Putamen (tissue), 1 donor: Measurements from ENCODE around the gene PGBD5.

Experiments used
- DNase-seq: peaks from one replicate; pipeline ENCODE4 v3.0.0-alpha.2; 2016; ENCODE audit warnings: low spot score

Gene PGBD5

DNA sequence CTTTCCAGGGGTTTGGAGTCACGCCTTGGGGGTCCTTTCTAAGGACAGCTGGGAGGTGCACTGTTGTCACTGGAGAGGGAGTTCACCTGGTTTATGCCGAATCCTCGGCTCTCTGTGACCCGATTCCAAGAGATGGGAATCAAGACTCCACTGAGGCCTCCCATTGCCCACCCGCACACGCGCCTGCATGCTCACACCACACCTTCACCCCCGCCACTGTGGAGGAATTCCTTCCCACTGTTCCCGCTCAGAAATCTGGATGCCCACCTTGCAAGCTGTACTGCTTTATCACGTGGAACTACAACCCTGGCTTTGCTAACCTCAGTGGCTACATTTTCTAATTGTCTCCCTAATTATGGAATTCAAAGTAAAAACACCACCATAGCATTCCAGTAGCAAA is 29.2 kb downstream of the PGBD5 start:
- DNase-seq = no peak

DNA sequence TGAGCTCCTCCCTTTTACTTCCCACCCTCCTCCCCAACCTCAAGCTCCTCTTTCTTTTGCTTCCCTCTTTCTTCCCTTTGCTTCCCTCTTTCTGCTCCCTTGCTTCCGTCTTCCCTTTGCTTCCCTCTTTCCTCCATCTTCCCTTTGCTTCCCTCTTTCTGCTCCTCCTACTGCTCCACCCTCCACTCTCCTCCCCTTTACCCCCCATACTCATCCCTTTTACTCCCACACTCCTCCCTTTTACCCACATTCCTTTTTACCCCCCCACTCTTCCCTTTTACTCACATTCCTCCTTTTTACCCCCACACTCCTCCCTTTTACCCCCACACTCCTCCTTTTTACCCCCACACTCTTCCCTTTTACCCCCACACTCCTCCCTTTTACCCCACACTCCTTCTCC is 30.2 kb downstream of the PGBD5 start:
- DNase-seq = no peak

DNA sequence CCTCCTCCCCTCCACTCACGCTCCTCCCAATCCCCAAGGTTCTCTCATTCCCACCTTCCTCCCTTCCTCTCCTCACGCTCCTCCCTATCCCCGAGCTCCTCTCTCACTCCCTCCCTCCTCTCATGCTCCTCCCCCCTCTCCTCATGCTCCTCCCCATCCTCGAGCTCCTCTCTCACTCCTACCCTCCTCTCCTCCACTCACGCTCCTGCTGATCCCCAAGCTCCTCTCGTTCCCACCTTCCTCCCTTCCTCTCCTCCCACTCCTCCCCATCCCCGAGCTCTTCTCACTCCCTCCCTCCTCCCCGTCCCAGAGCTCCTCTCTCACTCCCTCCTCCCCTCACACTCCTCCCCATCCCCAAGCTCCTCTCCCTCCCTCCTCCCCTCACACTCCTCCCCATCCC is 31.4 kb downstream of the PGBD5 start:
- DNase-seq = no peak

DNA sequence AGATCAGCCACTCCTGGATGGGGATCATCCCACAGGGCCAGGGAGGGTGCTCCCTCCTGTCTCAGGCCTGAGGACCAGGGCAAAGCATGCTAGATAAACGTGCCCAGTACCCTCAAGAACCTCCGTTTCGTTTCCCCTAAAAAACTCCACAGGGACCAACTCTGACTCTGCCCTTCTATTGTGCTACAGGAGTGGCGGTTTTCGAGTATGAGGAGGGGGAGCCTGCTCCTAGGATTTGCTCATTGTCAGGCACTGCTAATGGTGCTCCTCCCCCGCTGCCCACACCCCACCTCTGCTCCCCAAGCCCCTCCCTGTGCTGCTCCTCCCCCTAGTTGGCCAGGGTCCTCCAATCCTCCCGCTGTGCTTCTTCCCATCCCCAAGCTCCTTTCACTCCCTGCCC is 32.0 kb downstream of the PGBD5 start:
- no peak for DNase-seq

DNA sequence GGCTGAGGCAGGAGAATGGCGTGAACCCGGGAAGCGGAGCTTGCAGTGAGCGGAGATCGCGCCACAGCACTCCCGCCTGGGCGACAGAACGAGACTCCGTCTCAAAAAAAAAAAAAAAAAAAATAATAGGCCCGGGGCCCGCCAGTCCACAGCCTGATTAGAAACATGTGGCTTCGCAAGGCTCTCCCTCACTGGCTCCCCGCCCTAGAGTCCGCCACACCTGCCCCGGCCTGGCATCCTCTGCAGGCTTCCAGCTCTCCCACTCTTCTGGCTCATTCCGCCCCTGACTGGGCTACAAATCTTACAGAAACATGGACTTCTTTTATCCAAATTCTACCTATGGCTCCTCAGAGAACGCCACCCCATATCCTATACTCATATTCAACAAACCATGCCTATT is 32.4 kb downstream of the PGBD5 start:
- DNase-seq = no peak

DNA sequence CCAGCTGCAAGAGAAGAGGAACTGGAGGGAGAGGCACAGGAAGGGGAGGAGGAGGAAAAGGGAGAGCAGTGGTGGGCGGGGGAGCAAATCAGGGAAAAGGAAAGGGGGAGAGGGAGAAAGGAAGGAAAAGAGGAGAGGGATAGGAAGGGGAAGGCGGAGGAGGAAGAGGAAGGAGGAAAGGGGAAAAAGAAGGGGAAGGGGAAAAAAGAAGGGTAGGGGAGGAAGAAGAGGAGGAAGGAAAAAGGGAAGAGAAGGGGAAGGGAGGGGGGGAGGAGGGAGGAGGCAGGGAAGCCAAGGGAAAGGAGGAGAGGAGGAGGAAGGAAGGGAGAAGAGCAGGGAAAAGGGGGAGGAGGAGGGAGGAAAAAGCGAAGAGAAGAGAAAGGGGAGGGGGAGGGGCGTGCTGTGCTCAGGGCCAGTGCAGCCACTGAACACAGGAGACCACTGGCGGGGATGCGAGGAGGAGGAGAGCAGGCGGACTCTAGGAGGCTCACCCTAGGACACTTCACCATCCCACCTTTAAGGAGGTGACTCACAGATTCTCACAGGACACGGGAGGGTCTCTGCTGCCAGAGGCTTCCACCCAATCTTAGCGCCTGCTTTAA is 33.1 kb downstream of the PGBD5 start:
- DNase-seq = no peak

DNA sequence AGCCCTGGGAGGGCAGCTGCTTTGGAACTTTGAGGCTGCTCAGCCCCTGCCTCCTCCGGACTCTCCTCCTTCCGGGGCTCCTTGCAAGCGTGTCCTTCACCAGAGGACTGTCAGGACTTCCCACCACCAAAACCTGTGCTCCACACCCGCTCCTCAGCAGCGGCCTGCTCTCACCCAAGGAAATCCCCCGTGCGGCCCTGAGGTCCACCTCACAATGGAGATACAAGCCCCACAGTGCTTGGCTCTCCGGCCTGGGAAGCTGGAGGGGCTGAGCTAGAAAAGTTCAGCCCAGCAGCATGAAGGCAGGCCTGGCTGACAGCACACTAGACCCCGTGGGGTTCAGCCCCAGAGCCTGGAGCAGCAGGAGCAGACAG is 33.6 kb downstream of the PGBD5 start:
- no peak for DNase-seq

DNA sequence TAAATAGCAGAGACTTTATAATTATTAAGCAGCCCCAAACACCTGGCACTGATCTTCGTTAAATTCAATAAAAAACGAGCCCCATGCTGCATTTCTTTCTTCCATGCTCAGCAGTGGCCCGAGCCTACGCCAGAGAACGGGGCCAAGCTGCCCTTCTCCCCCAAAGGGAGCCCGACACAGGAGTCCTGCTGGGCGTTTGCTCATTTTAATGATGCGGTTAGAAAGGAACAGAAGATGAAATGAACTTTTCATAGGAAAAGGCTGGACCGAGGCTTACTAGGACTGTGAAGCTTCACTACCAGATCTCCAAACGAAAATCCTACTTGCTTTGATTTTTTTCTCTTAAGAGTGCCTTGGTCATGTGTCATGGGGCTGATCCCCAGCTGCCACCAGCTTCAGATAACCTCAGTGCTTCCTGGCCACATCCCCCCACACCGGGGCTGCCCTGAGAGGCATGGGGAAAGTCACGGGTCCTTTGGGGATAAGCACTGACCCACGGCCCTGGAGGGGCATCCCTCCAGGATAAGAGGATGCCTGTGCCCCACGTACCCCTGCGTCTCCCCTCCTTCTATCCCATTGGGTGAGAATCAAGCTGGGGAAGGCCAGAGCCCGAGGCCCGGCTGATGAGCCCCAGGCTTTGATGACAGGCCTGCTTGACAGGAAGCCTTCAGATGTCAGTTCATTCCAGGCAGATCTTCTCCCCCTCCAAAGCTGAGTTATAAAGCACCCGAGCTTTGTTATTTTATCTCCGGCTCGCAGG is 34.2 kb downstream of the PGBD5 start:
- no peak for DNase-seq

DNA sequence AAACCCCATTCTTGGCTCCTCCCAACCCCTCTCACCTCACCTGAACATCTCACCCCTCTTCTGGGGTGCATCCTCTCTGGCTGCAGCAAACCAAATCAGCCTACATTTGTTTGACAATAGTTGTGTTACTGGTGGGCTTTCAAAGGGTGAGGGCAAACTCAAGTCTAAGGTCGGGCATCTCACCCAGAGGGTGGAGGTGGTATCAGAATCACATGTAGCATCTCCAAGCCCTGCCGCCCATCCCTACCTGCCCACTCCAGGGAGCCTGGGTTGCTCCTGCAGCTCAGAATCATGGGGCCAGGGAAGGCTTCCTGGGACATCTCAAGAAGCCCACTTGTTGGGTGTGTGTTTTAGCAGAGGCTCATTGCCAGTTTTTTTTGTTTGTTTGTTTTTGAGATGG is 35.8 kb downstream of the PGBD5 start:
- no peak for DNase-seq

DNA sequence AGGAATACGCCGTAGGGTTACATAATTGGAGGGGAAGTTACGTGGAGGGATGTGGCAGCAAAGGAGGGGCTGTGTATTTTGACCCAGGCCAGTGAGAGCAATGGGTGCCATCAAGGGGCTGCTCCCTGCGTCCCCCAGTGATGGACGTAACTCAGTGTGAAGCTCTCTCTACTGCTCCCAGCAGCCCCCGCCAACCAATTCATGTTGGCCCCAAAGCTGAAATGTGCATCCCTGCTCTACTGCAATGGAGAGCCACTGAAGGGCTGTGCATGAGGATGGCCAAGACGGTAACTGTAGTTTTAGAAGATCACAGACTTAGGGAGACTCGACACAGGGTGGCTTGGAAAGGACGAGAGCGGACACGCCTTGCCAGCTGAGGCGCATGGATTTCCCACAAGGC is 38.3 kb downstream of the PGBD5 start:
- no peak for DNase-seq

DNA sequence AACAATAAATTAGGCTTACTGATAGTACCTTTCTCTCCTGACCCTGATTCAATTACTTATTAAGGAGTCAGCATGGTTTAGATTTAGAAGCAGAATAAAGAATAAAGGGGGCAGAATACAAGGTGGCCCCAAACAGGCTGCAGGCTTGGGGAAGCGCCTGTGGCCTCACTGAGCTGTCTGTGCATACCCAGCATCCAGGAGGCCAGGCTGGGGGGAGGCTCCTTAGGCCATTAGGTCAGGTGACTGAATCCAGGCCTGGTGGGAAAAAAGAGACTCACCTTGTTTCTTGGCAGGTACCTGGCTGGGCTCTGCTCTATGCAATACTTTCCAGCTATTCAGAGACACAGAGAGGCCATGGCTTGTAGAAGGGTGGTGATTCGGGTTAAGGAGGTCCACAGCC is 38.8 kb downstream of the PGBD5 start:
- DNase-seq = no peak

DNA sequence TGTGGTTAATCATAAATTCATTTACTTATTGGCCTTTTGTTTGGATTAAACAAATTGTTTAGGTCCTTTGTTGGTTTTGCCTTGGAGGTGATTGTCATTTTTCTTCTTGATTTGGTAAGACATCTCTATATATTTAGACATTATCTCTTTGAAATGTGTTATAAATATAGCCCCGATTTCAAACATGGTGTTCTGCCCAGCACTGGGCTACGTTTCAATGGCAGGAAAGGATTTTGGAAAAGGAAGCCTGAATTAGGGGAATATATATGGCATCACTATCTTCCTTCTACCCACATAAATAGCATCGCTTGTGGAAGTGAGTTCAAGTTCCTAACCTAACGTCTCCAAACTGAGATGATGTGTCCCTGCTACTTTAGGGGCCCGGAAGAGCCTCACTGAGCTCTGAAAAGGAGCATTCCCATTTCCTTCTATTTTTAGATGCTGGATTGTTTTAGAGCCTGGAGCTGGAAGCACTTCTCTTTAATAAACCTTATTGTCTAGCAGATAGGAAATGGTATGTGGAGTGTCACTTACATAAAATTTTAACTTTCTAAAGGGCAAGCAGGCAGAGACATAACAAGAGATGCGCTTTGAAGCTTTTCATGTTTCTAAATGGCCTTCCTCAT is 39.4 kb downstream of the PGBD5 start:
- no peak for DNase-seq

DNA sequence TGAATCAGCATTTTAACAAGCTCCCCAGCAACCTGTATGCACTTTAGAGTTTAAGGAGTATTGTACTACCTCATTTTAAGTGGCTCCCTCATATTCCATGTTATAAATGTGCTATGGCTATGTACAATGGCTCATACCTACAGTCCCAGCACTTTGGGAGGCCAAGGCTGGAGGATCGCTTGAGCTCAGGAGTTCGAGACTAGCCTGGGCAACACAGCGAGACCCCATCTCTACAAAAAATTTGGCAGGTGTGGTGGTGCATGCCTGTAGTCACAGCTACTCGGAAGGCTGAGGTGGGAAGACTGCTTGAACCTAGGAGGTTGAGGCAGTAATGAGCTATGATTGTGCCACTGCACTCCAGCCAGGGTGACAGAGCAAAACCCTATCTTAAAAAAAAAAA is 40.2 kb downstream of the PGBD5 start:
- DNase-seq = no peak

DNA sequence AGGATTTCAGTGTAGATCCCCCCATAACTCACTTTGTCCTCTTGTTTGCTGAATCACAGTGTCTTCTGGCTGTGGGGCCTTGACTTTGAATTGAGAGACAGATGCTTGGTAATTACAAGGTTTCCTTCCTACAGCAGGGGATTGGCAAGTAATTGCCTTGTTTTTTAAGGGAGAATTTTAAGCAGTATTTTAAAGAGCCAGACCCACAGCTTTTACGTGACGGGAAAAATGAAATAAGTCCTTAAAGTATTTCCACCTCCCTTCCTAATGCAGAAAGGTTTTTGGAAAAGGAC is 41.0 kb downstream of the PGBD5 start:
- DNase-seq = no peak

DNA sequence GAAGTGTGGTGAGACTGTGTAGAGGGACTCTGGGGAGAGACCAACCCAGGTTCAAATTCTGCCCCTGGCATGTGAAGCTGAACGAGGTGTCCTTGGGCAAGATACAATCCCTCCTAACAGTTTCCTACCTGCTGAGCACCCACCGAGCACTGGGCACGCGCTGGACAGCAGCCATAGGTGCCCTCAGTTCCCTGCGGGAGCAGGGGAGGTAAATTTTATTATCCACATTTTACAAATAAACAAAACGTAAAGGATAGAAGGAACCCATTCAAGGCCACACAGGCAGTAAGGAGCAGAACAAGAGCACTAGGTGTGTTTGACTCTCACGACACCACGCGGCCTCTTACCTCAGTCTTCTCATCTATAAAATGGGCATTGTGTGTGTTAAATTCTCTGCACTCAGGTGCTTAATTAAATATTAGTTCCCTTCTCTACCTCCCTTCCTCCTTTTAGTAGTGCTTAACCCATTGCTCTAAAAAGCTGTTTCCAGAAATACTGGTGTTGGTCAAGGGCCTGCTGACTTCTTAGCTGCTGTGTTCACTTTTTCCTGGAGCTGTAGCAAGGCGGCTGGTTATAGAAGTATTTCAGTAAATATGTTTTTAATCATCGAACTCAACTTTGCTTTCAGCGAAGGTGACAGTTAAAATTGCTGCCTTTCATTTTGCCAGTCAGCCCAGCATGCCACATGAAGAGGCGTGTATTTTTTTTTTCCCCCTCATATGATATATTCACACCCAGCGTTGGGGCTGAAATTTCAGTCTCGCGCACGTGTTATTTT is 41.6 kb downstream of the PGBD5 start:
- DNase-seq = no peak

DNA sequence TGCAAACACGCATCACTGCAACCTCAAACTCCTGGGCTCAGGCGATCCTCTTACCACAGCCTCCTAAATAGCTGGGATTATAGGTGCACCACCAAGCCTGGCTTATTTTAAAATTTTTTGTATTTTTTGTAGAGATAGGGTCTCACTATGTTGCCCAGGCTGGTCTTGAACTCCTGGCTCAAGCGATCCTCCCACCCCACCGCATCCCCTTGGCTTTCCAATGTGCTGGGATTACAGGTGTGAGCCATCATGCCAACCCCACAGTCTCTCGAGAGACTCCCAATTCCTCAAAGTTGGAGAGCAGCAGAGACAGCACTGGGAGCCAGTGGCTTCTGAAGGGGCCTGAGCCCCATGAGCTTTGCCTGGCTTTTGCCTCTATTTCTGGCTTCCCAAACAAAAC is 42.7 kb downstream of the PGBD5 start:
- DNase-seq = no peak

DNA sequence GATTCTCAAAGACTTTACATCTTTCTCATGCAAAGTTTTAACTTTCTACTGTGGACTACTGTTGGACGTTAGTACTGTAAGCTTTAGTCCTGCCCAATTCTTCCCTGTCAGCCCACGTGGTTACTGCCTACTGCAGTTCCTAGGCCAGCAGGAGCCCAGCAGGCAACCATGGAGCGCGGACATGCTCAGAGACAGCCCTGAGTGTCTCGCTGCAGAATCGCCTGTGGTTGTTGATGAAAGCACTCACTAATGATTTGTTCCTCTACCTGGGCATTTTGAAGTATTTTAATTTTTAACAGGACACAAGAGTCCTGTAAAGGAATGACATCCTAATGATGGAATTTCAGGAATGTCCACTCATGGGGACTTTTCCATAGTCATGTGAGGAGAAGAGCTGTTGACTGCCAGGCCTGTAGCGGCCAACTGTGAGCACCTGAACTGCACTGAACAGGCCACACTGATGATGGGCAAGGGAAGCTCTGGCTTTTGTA is 44.1 kb downstream of the PGBD5 start:
- DNase-seq = no peak

DNA sequence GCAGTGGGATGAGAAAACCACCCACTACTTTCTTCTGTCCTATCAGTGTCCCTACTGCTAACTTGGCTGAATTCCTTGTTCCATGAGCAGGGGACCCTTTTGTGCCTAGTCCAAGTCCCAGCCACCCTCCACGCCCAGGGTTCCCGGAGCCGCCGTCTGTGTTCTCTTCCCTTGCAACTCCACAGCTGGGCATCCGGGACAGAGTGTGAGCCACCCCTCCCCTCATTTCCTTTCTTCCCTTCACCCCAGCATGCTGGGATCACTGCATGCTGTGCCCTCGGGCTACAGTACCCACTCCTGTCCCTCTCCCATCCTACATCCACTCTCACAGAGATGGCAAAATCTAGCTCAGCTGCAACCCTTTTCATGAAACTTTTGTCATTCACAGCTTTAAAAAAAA is 44.5 kb downstream of the PGBD5 start:
- no peak for DNase-seq

DNA sequence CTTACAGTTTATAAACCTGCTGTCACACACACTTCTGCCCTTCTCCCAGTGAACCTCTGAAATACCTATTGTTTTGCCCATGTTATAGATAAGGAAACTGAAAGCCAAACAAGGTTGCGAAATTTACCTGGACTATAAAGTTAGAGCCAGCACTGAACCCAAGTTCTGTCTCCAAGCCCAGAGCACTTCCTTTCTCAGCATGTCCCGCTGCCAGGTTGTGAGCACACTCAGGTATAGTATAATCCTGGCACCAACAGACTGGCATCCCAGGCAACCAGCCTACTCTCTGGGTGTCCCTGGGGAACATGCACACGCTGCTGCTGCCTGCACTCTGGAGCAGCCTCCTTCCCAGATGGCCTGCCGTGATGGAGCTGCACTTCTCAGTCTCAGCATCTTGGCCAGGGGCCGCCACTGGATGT is 45.1 kb downstream of the PGBD5 start:
- DNase-seq = no peak

DNA sequence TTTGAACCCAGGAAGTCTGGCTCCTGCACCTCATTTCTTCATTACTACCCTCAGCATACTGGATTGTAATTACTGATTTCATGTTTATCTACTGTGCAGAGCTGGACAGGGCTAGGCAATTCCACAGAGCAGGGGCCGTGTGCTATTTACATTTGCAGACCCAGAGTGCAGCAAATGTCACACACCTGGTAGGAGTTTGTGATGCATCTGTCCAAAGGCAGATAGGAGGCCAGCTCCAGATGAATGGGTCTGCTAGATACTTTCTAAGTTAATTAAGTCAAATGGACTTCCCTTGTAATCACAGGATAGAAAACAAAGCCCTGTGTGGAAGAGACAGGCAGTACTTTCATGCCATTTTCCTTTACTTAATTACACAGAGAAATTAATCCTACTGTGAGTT is 46.2 kb downstream of the PGBD5 start:
- no peak for DNase-seq

DNA sequence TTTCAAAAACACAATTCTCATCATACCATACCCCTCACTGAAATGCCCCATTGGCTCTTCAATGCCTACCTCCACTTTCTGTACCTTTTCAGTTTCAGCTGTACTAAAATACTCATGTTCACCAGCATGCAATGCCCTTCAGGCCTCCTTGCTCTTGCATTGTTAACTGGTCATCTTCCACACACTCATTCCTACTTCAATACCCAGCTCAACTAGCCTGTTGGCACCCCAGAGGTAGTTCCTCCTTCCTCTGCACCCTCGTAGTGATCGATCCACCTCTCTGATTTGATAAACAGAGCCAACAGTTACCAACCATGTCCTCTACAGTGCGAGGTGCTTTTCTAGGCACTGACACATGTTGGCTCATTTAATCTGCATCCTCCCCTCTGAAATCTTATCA is 46.7 kb downstream of the PGBD5 start:
- no peak for DNase-seq

DNA sequence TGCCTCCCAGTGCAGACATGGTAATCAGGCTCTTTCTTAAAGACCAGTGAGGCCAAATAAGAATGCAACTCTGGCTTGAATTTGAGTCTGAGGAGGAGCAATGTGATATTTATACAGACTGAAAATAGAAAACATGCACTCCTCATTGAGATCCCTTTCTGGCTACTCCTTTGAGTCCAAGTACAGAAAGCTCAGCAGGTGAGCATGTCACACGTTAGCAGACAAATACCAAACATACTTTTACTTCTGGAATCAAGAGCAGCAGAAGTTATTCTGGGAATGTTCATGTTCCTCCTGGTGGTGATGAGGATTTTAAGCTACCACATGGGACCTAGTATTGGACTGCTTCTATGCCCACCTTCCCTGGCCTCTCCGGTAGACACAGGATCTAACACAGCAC is 48.3 kb downstream of the PGBD5 start:
- no peak for DNase-seq

DNA sequence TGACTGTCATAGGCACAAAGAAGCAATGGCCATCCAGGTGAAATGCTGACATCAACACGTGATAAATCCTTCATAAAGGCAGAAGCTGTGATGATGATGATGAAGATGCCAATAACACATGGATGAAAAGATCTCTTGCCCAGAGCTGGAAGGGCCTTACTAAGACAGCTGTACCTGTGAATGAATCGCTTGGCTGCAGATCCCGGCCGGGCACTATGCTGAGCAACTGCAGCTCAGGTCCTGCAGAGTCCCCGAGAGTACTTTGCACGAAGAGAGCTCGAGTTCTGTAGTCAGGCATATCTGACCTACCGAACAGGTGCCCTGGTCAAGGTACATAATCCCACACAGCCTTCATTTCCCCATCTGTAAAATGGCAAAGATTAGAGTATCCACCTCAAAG is 48.8 kb downstream of the PGBD5 start:
- no peak for DNase-seq
